ENCODE results near the gene DRP2.
"Not testable (repeated sequence)": the region's sequence is repeated elsewhere in the genome, so short reads cannot be mapped to it uniquely, and the experiment has no call there.

The DRP2 gene

GRCh38 chrX:101290957-101291603, 71.5 kb downstream of the DRP2 start, which contains the start of gene TAF7L:
TAF7L (minus strand) TSS chrX:101291334; CDS start chrX:101287543, 3,791 bp downstream.
- peak; percentile 3 for DNase-seq (ENCODE audit: low read depth)

GRCh38 chrX:101295603-101296002, 76.0 kb downstream of the DRP2 start:
- not testable (repeated sequence) for H3K4me3 ChIP-seq (ENCODE audit: control insufficient read depth, low read depth, low read length)

More at GRCh38 chrX:101290957-101291603, 71.5 kb downstream of the DRP2 start, which contains the start of gene TAF7L:
- no peak for TF ChIP-seq CTCF (conservative IDR thresholded peaks at IDR 0.05; ENCODE audit: control insufficient read depth, insufficient read depth, low read depth, low read length)
- H3K4me3 ChIP-seq (ENCODE audit: control insufficient read depth, low read depth, low read length), result no peak within 1 kb of the TSS

GRCh38 chrX:101303790-101304189, 84.2 kb downstream of the DRP2 start:
- no peak for TF ChIP-seq CTCF (conservative IDR thresholded peaks at IDR 0.05; ENCODE audit: control insufficient read depth, insufficient read depth, low read depth, low read length)
- H3K4me3 ChIP-seq (ENCODE audit: control insufficient read depth, low read depth, low read length), result no peak overlapping the region
- DNase-seq (ENCODE audit: low read depth), result no peak

More at GRCh38 chrX:101295603-101296002, 76.0 kb downstream of the DRP2 start:
- DNase-seq (ENCODE audit: low read depth), result not testable (repeated sequence)
